ENCODE data around the gene INPP5A. TPM values are rescaled to one million over a fixed set of nuclear protein-coding genes. Genes with fewer than 3 reads are reported as not detected.

INPP5A gene
- polyA plus RNA-seq, 3 donors from 2014 or later: 0.30 to 1.7 (median 0.48) TPM

- no peaks in the 10 kb centered on the region for H3K27me3 Mint-ChIP-seq (ENCODE audit: low read depth in 3 of 3)
- no peaks in the 10 kb centered on the region for H3K9me3 Mint-ChIP-seq
- no peaks in the 10 kb centered on the region for H3K36me3 Mint-ChIP-seq
- no peak overlapping the region for H3K27ac Mint-ChIP-seq
- peaks cover 0 to 3% of the 10 kb centered on the region in 2 donors for H3K4me1 Mint-ChIP-seq
- H3K4me3 Mint-ChIP-seq: no peak overlapping the region
- no peak for DNase-seq
Measured at GRCh38 chr10:132714096-132714985, 176.8 kb downstream of the INPP5A start.

- no peaks in the 10 kb centered on the region for H3K36me3 Mint-ChIP-seq
- H3K27me3 Mint-ChIP-seq (ENCODE audit: low read depth in 3 of 3): no peaks in the 10 kb centered on the region
- no peak overlapping the region for H3K4me3 Mint-ChIP-seq
- peaks cover 0 to 3% of the 10 kb centered on the region in 2 donors for H3K4me1 Mint-ChIP-seq
- H3K9me3 Mint-ChIP-seq: no peaks in the 10 kb centered on the region
- no peak overlapping the region for H3K27ac Mint-ChIP-seq
- DNase-seq: no peak
Measured at GRCh38 chr10:132714986-132715775, 177.6 kb downstream of the INPP5A start.

GRCh38 chr10:132715776-132716680, 178.4 kb downstream of the INPP5A start:
- Mint-ChIP-seq H3K9me3 (no peaks in the 10 kb centered on the region), H3K27me3 (ENCODE audit: low read depth in 3 of 3) (no peaks in the 10 kb centered on the region), H3K27ac (no peak overlapping the region), H3K4me3 (no peak overlapping the region), H3K4me1 (peaks cover 0 to 3% of the 10 kb centered on the region in 2 donors), H3K36me3 (no peaks in the 10 kb centered on the region)
- DNase-seq: no peak

- DNase-seq: no peak
- H3K4me3 Mint-ChIP-seq: no peak overlapping the region
- H3K4me1 Mint-ChIP-seq: peaks cover 0 to 3% of the 10 kb centered on the region in 2 donors
- no peak overlapping the region for H3K27ac Mint-ChIP-seq
- H3K36me3 Mint-ChIP-seq: no peaks in the 10 kb centered on the region
- no peaks in the 10 kb centered on the region for H3K9me3 Mint-ChIP-seq
- no peaks in the 10 kb centered on the region for H3K27me3 Mint-ChIP-seq (ENCODE audit: low read depth in 3 of 3)
Measured at GRCh38 chr10:132716691-132717490, 179.3 kb downstream of the INPP5A start.

- no peak for DNase-seq
- no peaks in the 10 kb centered on the region for H3K9me3 Mint-ChIP-seq
- H3K4me1 Mint-ChIP-seq: no peaks in the 10 kb centered on the region
- peaks cover 0 to 4% (median 3%) of the 10 kb centered on the region in 3 donors for H3K36me3 Mint-ChIP-seq
- no peak overlapping the region for H3K27ac Mint-ChIP-seq
- H3K27me3 Mint-ChIP-seq (ENCODE audit: low read depth in 3 of 3): peaks cover 0 to 3% (median 2%) of the 10 kb centered on the region in 3 donors
- H3K4me3 Mint-ChIP-seq: no peak overlapping the region
Measured at GRCh38 chr10:132721725-132722124, 184.1 kb downstream of the INPP5A start.

- Mint-ChIP-seq H3K27me3 (ENCODE audit: low read depth in 3 of 3) (peaks cover 2 to 3% (median 3%) of the 10 kb centered on the region in 3 donors), H3K36me3 (peaks cover 0 to 4% (median 3%) of the 10 kb centered on the region in 3 donors), H3K4me3 (no peak overlapping the region), H3K4me1 (no peaks in the 10 kb centered on the region), H3K9me3 (no peaks in the 10 kb centered on the region), H3K27ac (no peak overlapping the region)
- no peak for DNase-seq
Measured at GRCh38 chr10:132722394-132723329, 185.1 kb downstream of the INPP5A start.

- Mint-ChIP-seq H3K27ac (no peak overlapping the region), H3K9me3 (no peaks in the 10 kb centered on the region), H3K27me3 (ENCODE audit: low read depth in 3 of 3) (peaks cover 2 to 3% (median 3%) of the 10 kb centered on the region in 3 donors), H3K4me1 (no peaks in the 10 kb centered on the region), H3K36me3 (peaks cover 0 to 4% (median 3%) of the 10 kb centered on the region in 3 donors), H3K4me3 (no peak overlapping the region)
- no peak for DNase-seq
Measured at GRCh38 chr10:132723330-132723970, 185.9 kb downstream of the INPP5A start.

- DNase-seq: no peak
- H3K4me1 Mint-ChIP-seq: no peaks in the 10 kb centered on the region
- no peaks in the 10 kb centered on the region for H3K9me3 Mint-ChIP-seq
- H3K27ac Mint-ChIP-seq: no peak overlapping the region
- H3K27me3 Mint-ChIP-seq (ENCODE audit: low read depth in 3 of 3): peaks cover 2 to 3% (median 3%) of the 10 kb centered on the region in 3 donors
- peaks cover 0 to 4% (median 3%) of the 10 kb centered on the region in 3 donors for H3K36me3 Mint-ChIP-seq
- no peak overlapping the region for H3K4me3 Mint-ChIP-seq
Measured at GRCh38 chr10:132724446-132724845, 186.9 kb downstream of the INPP5A start.

GRCh38 chr10:132725202-132725601, 187.6 kb downstream of the INPP5A start:
- Mint-ChIP-seq H3K4me3 (no peak overlapping the region), H3K4me1 (no peaks in the 10 kb centered on the region), H3K36me3 (peaks cover 0 to 4% (median 3%) of the 10 kb centered on the region in 3 donors), H3K9me3 (no peaks in the 10 kb centered on the region), H3K27ac (no peak overlapping the region), H3K27me3 (ENCODE audit: low read depth in 3 of 3) (peaks cover 2 to 3% (median 3%) of the 10 kb centered on the region in 3 donors)
- DNase-seq: no peak

GRCh38 chr10:132726194-132726593, 188.6 kb downstream of the INPP5A start:
- Mint-ChIP-seq H3K4me3 (no peak overlapping the region), H3K27ac (peak overlapping the region in 1 of 6 donors; percentile 20), H3K4me1 (no peaks in the 10 kb centered on the region), H3K36me3 (peaks cover 0 to 4% (median 3%) of the 10 kb centered on the region in 3 donors), H3K27me3 (ENCODE audit: low read depth in 3 of 3) (peaks cover 3 to 5% (median 3%) of the 10 kb centered on the region in 3 donors), H3K9me3 (no peaks in the 10 kb centered on the region)
- DNase-seq: no peak

GRCh38 chr10:132726951-132727350, 189.4 kb downstream of the INPP5A start:
- no peak for DNase-seq
- H3K9me3 Mint-ChIP-seq: no peaks in the 10 kb centered on the region
- H3K4me3 Mint-ChIP-seq: no peak overlapping the region
- H3K27me3 Mint-ChIP-seq (ENCODE audit: low read depth in 3 of 3): peaks cover 3 to 5% (median 3%) of the 10 kb centered on the region in 3 donors
- H3K27ac Mint-ChIP-seq: no peak overlapping the region
- H3K36me3 Mint-ChIP-seq: peaks cover 0 to 4% (median 3%) of the 10 kb centered on the region in 3 donors
- H3K4me1 Mint-ChIP-seq: no peaks in the 10 kb centered on the region
